ENCODE data around the gene CDK15.

DNA sequence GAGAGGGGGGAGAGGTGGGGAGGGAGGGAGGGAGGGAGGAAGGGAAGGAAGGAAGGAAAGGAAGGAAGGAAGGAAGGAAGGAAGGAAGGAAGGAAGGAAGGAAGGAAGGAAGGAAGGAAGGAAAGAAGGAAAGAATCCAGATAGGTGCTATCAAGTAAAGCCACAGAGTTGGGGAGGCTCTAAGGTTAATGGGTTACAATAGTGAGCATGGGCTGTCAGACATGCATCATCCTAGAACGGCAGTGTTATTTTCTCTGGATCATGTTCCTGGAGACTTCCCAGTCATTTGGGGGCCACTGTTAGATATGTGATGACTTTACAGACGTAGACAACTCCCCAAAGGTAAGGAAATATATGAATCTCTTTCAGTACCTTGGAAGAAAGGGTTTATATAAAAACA, 31.1 kb downstream of the CDK15 start:
- no peak for TF ChIP-seq GATA2 (IDR thresholded peaks at IDR 0.05; ENCODE audit: low read depth, low read length)
- TF ChIP-seq GATA3 (IDR thresholded peaks at IDR 0.05; ENCODE audit: low read depth, low read length), result no peak
